Activated T-cell treated with anti-CD3 and anti-CD28 coated beads, Interleukin-2, amount 50 U/mL, for 72 hours (primary cell): Measurements from ENCODE around the gene FOXD4L1. TPM values are rescaled to one million over a fixed set of nuclear protein-coding genes. Genes with fewer than 3 reads are reported as not detected.
"Not testable (repeated sequence)": the region's sequence is repeated elsewhere in the genome, so short reads cannot be mapped to it uniquely, and the experiment has no call there.

Experiments used
- ATAC-seq, 2 donors: fragments of 150-1000 bp; cut with Tn5 transposase; replicated peaks in 1 of 2; 2 replicates each; pipeline ENCODE4 v1.10.0; 2021; ENCODE audit warnings: moderate library complexity in 2 of 2, mild to moderate bottlenecking in 1 of 2
- DNase-seq, 2 donors: peaks; one replicate each; pipeline ENCODE4 v3.0.0; 2021 to 2022; ENCODE audit warnings: mixed read lengths in 1 of 2
- H3K27ac Mint-ChIP-seq: one replicate; pipeline ENCODE4 v1.8.0; 2022; ENCODE audit warnings: mild to moderate bottlenecking, moderate library complexity, mixed read lengths
- H3K27me3 Mint-ChIP-seq: one replicate; pipeline ENCODE4 v1.8.0; 2022; ENCODE audit warnings: low read depth, mixed read lengths
- H3K36me3 Mint-ChIP-seq, 2 donors: one replicate each; pipeline ENCODE4 v1.8.0; 2022; ENCODE audit warnings: mixed read lengths in 2 of 2, mild to moderate bottlenecking in 1 of 2; ENCODE audit not compliant: insufficient read depth in 2 of 2
- H3K4me1 Mint-ChIP-seq: one replicate; pipeline ENCODE4 v1.8.0; 2022; ENCODE audit warnings: low read depth, mixed read lengths
- H3K4me3 Mint-ChIP-seq, 2 donors: one replicate each; pipeline ENCODE4 v1.8.0; 2022; ENCODE audit warnings: mild to moderate bottlenecking in 2 of 2, mixed read lengths in 2 of 2, moderate library complexity in 2 of 2
- H3K9me3 Mint-ChIP-seq, 2 donors: one replicate each; pipeline ENCODE4 v1.8.0; 2022; ENCODE audit warnings: mixed read lengths in 2 of 2
- total RNA-seq, 2 donors: library from RNA; stranded (reverse); gene quantifications; one replicate each; pipeline ENCODE4 v1.2.3, GENCODE V29; 2022

Gene FOXD4L1
- total RNA-seq, 2 donors from 2014 or later, result 0.12 TPM; not detected in 1

- not testable (repeated sequence) for H3K9me3 Mint-ChIP-seq, H3K36me3 Mint-ChIP-seq, ATAC-seq, H3K4me3 Mint-ChIP-seq, H3K27ac Mint-ChIP-seq, H3K4me1 Mint-ChIP-seq, DNase-seq
- peaks cover 15% of the 10 kb centered on the region for H3K27me3 Mint-ChIP-seq
Observed at GRCh38 chr2:113508187-113508586, 9.7 kb downstream of the FOXD4L1 start.

- H3K27me3 Mint-ChIP-seq, result peaks cover 15% of the 10 kb centered on the region
- not testable (repeated sequence) for H3K4me1 Mint-ChIP-seq, H3K36me3 Mint-ChIP-seq, DNase-seq, H3K27ac Mint-ChIP-seq, H3K9me3 Mint-ChIP-seq, H3K4me3 Mint-ChIP-seq, ATAC-seq
Observed at GRCh38 chr2:113510913-113511312, 12.4 kb downstream of the FOXD4L1 start.

- H3K27ac Mint-ChIP-seq, H3K9me3 Mint-ChIP-seq, H3K36me3 Mint-ChIP-seq, H3K4me1 Mint-ChIP-seq, H3K4me3 Mint-ChIP-seq, DNase-seq: not testable (repeated sequence)
- peaks cover 15% of the 10 kb centered on the region for H3K27me3 Mint-ChIP-seq
- ATAC-seq, result peak in 1 of 2 donors; percentile 42
Observed at GRCh38 chr2:113511859-113512258, 13.4 kb downstream of the FOXD4L1 start.

GRCh38 chr2:113515457-113515856 is 17.0 kb downstream of the FOXD4L1 start:
- not testable (repeated sequence) for H3K27me3 Mint-ChIP-seq, H3K9me3 Mint-ChIP-seq, ATAC-seq, H3K36me3 Mint-ChIP-seq, H3K27ac Mint-ChIP-seq, H3K4me1 Mint-ChIP-seq, DNase-seq, H3K4me3 Mint-ChIP-seq

GRCh38 chr2:113515995-113516394 is 17.5 kb downstream of the FOXD4L1 start:
- not testable (repeated sequence) for H3K4me1 Mint-ChIP-seq, H3K4me3 Mint-ChIP-seq, H3K27me3 Mint-ChIP-seq, DNase-seq, H3K27ac Mint-ChIP-seq, H3K36me3 Mint-ChIP-seq, ATAC-seq, H3K9me3 Mint-ChIP-seq

- H3K27ac Mint-ChIP-seq, DNase-seq, H3K9me3 Mint-ChIP-seq, H3K27me3 Mint-ChIP-seq, H3K4me1 Mint-ChIP-seq, H3K4me3 Mint-ChIP-seq, H3K36me3 Mint-ChIP-seq: not testable (repeated sequence)
- peak; percentile 76 to 95 for ATAC-seq
Observed at GRCh38 chr2:113517025-113517424, 18.6 kb downstream of the FOXD4L1 start.

- not testable (repeated sequence) for H3K36me3 Mint-ChIP-seq, H3K27me3 Mint-ChIP-seq, H3K9me3 Mint-ChIP-seq, H3K27ac Mint-ChIP-seq, H3K4me1 Mint-ChIP-seq, ATAC-seq, H3K4me3 Mint-ChIP-seq, DNase-seq
Observed at GRCh38 chr2:113520837-113521236, 22.4 kb downstream of the FOXD4L1 start.

- not testable (repeated sequence) for DNase-seq, H3K4me1 Mint-ChIP-seq, H3K36me3 Mint-ChIP-seq, H3K9me3 Mint-ChIP-seq, ATAC-seq, H3K27ac Mint-ChIP-seq, H3K27me3 Mint-ChIP-seq, H3K4me3 Mint-ChIP-seq
Observed at GRCh38 chr2:113521492-113521891, 23.0 kb downstream of the FOXD4L1 start.

- not testable (repeated sequence) for DNase-seq, H3K4me3 Mint-ChIP-seq, H3K9me3 Mint-ChIP-seq, H3K36me3 Mint-ChIP-seq, ATAC-seq, H3K27me3 Mint-ChIP-seq, H3K27ac Mint-ChIP-seq, H3K4me1 Mint-ChIP-seq
Observed at GRCh38 chr2:113524986-113525385, 26.5 kb downstream of the FOXD4L1 start.

GRCh38 chr2:113527350-113528045 is 29.0 kb downstream of the FOXD4L1 start:
- not testable (repeated sequence) for DNase-seq, H3K36me3 Mint-ChIP-seq, H3K9me3 Mint-ChIP-seq, H3K27ac Mint-ChIP-seq, H3K4me1 Mint-ChIP-seq, H3K4me3 Mint-ChIP-seq, H3K27me3 Mint-ChIP-seq
- ATAC-seq, result peak; percentile 76 to 84

GRCh38 chr2:113528126-113528525 is 29.7 kb downstream of the FOXD4L1 start:
- not testable (repeated sequence) for H3K36me3 Mint-ChIP-seq, H3K4me3 Mint-ChIP-seq, H3K9me3 Mint-ChIP-seq, H3K4me1 Mint-ChIP-seq, H3K27me3 Mint-ChIP-seq, ATAC-seq, H3K27ac Mint-ChIP-seq, DNase-seq

GRCh38 chr2:113528904-113529303 is 30.4 kb downstream of the FOXD4L1 start:
- not testable (repeated sequence) for H3K27ac Mint-ChIP-seq, H3K4me1 Mint-ChIP-seq, H3K4me3 Mint-ChIP-seq, ATAC-seq, DNase-seq, H3K9me3 Mint-ChIP-seq, H3K36me3 Mint-ChIP-seq, H3K27me3 Mint-ChIP-seq

GRCh38 chr2:113532991-113533390 is 34.5 kb downstream of the FOXD4L1 start:
- not testable (repeated sequence) for H3K4me3 Mint-ChIP-seq, ATAC-seq, H3K27me3 Mint-ChIP-seq, H3K36me3 Mint-ChIP-seq, H3K27ac Mint-ChIP-seq, H3K9me3 Mint-ChIP-seq, DNase-seq, H3K4me1 Mint-ChIP-seq

GRCh38 chr2:113536573-113536972 is 38.1 kb downstream of the FOXD4L1 start:
- DNase-seq, ATAC-seq, H3K4me3 Mint-ChIP-seq, H3K27ac Mint-ChIP-seq, H3K4me1 Mint-ChIP-seq, H3K36me3 Mint-ChIP-seq, H3K9me3 Mint-ChIP-seq: not testable (repeated sequence)
- peaks cover 13% of the 10 kb centered on the region for H3K27me3 Mint-ChIP-seq
